Measurements from ENCODE around the gene ZNF536. TPM values are rescaled to one million over a fixed set of nuclear protein-coding genes. Genes with fewer than 3 reads are reported as not detected.

ZNF536 gene
- total and polyA plus RNA-seq, 2 of the 4 experiments (the other 2 are of a cell fraction), result not detected

- Histone ChIP-seq H3K36me3 (ENCODE audit: control insufficient read depth, insufficient read depth, low read length) (no peaks in the 10 kb centered on the region), H3K56ac (ENCODE audit: extremely low read depth, insufficient read depth, low read length) (no peak overlapping the region), H4K8ac (ENCODE audit: low read depth in 2 of 2, low read length in 2 of 2) (no peak overlapping the region), H4K91ac (ENCODE audit: insufficient read depth, low read depth, low read length) (no peak overlapping the region), H4K20me1 (ENCODE audit: insufficient read depth, low read length) (no peaks in the 10 kb centered on the region), H3K9ac (ENCODE audit: low read depth, low read length) (no peak overlapping the region), H2BK5ac (ENCODE audit: low read depth, low read length, poor library complexity, severe bottlenecking) (no peak overlapping the region), H3K18ac (ENCODE audit: low read depth, low read length) (no peak overlapping the region), H3K27ac (ENCODE audit: insufficient read depth, low read length) (no peak overlapping the region), H2BK120ac (ENCODE audit: low read depth, low read length) (no peak overlapping the region), H2BK15ac (ENCODE audit: low read depth, low read length) (no peak overlapping the region), H3K14ac (replicated peaks; ENCODE audit: low read depth, low read length) (no peak overlapping the region), H4K5ac (ENCODE audit: low read depth, low read length) (no peak overlapping the region), H3K4ac (ENCODE audit: low read depth, low read length) (no peak overlapping the region), H2AK9ac (replicated peaks; ENCODE audit: low read depth, low read length, poor library complexity) (no peak overlapping the region), H3K4me3 (ENCODE audit: insufficient read depth, low read depth, low read length) (no peak overlapping the region), H3K79me1 (ENCODE audit: low read depth in 1 of 2, low read length in 2 of 2) (no peaks in the 10 kb centered on the region), H2AK5ac (ENCODE audit: low read depth, low read length) (no peak overlapping the region), H3K4me2 (ENCODE audit: low read depth, low read length) (no peak overlapping the region), H3K4me1 (ENCODE audit: control insufficient read depth, insufficient read depth, low read length) (no peaks in the 10 kb centered on the region), H2BK20ac (ENCODE audit: low read depth, low read length) (no peak overlapping the region), H3K23ac (ENCODE audit: low read depth, low read length) (no peak overlapping the region), H3K27me3 (ENCODE audit: control insufficient read depth, insufficient read depth, low read length) (no peaks in the 10 kb centered on the region), H3K9me1 (ENCODE audit: insufficient read depth, low read length) (no peaks in the 10 kb centered on the region), H3K9me3 (ENCODE audit: control insufficient read depth, insufficient read depth, low read length) (peaks cover 31% of the 10 kb centered on the region; the same call in 1 of the 2 replicates), H2AFZ (replicated peaks; ENCODE audit: low read length, poor library complexity) (no peak overlapping the region)
- intact Hi-C loops (cut with micrococcal nuclease), result no loop called here
- in situ Hi-C loops (cut with MboI; ENCODE audit: low sequenced_read_pairs), result no loop called here
- dilution Hi-C loops (cut with HindIII; ENCODE audit: low sequenced_read_pairs, unreplicated experiment), result no loop called here
- no CpG with 5 or more reads among the region's 5 CpGs for WGBS, 2 experiments (ENCODE audit: extremely low coverage in 2 of 2, insufficient read length in 1 of 2)
- no TSS peak for BruUV-seq (replicated peaks)
- ChIA-PET POLR2A (ENCODE audit: unreplicated experiment) (no interaction called here), CTCF (no interaction called here)
- DNase-seq (no peak), ATAC-seq (ENCODE audit: low read depth) (no peak)
- TF ChIP-seq USF2 (IDR thresholded peaks at IDR 0.05; ENCODE audit: low read depth, low read length) (no peak), ELK1 (IDR thresholded peaks at IDR 0.05; ENCODE audit: borderline replicate concordance, low read depth, low read length) (no peak)
Measured at GRCh38 chr19:30552593-30552992, 180.4 kb downstream of the ZNF536 start.

Measured in IMR-90 (cell line).